Measurements from ENCODE around the gene RPL10.

Gene RPL10

DNA sequence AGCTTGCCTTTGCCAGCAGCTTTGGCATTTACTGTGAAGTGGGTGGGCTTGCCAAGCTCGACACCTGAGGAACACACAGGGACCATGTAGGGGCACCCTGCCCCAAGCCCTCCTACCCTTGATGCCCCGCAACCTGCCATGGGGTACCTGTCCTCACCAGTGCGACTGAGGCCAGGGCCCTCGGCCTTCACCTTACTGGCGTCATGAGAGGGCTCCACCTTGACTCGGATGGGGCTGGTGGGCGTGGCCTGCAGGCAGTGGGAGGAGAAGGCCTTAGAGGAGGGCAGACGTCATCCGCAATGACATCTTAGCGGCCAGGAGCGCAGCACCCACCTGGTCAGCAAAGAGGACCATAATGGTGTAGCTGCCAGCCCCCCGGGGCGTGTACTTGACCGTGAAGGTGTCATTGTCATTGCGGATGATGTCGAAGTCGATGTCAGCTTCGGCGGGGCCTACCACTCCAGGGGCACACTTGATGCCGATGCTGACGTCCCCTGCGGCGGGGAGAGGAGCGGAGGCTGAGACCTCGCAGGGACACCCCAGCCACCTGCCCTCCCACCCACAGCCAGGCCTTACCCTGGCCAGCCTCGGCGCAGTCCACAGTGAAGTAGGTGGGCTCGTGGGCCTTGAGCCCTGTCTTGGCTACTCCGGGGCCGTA is 36.0 kb upstream of the RPL10 start:
- DNase-seq, result no peak

GRCh38 chrX:154363706-154364439 is 34.3 kb upstream of the RPL10 start:
- no peak for DNase-seq

DNA sequence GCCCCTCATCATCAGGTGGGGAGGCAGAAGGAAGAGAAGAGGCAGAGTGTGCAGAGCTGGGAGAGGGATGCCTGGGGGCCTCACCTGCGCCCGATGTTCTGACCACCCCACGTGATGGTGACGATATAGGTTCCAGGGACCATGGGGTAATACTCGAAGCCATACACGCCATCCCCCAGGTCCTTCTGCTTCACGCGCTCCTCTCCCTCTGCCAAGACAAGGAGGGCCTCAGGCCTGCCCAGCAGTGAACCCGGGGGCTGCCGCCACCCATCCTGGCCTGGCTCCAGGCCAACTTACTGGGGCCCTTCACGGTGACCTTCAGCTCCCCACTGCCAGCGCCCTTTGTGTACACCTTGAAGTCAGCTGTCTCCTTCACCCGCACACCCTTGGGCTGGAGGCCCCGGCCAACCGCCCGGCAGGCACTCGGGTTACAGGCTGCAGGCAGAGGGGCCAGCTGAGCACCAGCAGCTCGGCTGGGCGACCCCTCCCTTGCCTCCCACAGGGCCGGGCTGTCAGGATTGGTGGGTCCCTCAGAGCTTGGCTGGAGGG is 33.1 kb upstream of the RPL10 start:
- no peak for DNase-seq

DNA sequence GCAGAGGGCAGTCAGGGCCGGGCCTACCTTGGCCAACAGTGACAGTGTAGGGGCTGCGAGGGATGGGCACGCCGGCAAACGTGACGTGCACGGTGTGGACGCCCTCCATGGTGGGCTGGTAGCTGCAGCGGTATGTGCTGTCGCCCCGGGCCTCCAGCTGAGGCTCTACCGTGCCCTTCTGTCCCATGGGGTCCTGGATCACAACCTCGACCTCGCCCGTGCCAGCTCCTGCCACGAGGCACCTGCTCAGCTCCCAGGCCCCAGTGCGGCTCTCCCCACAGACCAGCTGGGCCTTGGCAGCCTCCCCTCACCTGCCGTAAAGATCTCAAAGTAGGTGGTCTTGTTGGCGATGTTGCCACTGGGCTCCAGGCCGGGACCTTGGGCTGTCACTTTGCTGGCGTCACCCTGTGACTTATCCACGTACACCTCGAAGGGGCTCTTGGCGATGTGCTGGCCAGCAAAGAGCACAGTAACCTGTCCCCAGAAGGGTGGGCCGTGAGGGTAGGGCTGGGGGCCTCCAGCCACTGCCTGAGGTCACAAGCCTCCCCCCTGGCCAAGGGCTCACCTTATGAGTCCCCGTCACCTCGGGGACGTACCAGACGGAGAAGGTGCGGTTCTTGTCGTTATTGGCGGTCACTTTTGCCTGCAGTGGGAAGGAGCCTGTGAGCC is 32.0 kb upstream of the RPL10 start:
- no peak for DNase-seq

DNA sequence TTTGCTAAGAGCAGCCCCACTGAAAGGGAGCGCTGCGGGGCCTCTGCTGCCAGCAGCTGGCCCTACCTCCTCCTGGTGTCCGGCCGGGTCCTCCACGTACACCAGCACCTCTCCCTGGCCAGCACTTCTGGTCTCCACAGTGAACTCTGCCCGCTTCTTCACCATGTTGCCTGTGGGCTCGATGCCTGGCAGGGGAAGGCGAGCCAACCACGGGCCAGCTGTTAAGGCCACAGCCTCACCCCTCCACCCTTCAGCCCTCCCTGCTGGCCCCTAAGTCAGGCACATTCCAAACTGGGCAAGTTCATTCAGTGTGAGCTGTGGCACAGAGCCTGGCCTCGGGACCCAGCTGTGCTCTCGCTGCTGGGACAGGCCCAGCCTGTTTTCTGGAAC is 31.5 kb upstream of the RPL10 start:
- DNase-seq, result no peak

GRCh38 chrX:154367474-154368308 is 30.5 kb upstream of the RPL10 start:
- DNase-seq, result no peak

DNA sequence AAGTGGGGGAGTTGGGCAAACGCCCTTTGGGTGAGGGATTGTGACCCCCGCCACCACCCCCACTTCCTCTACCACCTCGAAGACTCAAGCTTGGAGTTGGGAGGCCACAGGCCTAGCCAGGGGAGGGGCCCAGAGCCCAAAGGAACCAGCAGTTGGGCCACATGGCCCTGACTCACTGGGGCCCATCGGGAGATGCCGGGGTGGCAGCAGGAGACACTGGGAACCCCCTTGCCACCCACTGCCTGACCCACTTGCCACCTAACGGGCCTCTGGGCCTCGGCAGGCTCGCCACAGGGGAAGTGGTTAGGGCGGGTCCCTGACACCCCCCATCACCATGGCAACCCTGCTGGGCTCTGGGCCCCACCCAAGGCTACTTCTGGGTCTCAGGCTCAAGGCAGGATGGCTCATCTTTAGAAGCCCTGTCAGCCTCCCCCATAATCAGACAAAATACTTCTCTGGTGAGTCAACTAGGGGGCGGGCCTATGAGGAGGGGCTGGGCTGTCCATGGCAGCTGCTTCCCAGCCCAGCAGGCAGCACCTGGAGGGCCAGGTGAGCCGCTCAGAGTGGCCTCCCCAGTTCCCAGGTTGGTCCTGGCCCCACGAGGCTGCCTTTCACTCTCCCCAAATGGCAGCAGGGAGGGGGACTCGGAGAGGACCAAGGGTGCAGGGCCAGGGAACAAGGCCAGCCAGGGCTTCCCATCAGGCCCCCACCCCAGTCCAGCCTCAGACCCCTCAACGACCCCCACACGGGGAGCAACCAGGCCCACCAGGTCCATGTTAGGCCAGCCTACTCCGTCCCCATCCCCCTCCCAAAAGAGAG is 29.3 kb upstream of the RPL10 start:
- DNase-seq, result peak; percentile 96 to 97

DNA sequence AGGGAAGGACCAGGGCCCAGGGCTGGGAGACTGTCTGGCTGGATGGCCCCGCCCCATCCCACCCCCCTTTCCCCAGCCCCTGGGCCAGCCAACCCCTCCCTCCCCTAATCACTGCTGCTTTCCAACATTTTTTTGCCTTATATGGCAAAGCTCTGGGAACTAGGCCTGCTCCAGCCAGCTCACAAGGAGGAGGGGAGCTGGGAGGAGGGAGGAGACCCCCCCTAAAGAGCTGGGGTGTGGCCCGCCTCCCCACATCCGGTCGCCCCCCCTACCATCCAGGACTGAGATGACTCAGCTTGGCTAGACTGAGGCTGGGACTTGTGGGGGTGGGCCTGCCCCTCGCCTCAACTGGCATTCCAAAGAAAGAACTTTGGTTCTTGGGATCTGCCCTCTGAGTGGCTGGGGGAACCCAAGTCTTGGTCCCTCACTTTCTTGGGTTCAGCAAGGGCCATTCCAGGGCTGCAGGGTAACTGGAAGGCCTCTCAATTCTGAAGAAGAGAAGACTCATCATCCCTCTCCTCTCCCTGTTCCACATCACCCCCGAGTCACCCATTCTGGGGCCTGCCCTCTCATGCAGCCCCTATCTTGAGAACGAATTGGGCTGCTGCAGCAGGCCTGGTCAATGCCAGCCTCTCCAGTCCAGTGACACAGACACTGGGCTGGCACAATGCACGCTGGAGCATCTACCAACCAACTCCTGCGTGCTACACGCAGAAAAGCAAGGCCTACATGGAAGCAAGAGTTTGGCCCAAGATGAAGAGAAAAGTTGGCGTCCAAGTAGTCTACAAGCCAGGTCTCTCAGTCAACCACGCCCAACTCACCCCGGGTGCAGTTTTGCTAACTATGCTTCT is 28.5 kb upstream of the RPL10 start:
- DNase-seq, result peak; percentile 73 to 74

DNA sequence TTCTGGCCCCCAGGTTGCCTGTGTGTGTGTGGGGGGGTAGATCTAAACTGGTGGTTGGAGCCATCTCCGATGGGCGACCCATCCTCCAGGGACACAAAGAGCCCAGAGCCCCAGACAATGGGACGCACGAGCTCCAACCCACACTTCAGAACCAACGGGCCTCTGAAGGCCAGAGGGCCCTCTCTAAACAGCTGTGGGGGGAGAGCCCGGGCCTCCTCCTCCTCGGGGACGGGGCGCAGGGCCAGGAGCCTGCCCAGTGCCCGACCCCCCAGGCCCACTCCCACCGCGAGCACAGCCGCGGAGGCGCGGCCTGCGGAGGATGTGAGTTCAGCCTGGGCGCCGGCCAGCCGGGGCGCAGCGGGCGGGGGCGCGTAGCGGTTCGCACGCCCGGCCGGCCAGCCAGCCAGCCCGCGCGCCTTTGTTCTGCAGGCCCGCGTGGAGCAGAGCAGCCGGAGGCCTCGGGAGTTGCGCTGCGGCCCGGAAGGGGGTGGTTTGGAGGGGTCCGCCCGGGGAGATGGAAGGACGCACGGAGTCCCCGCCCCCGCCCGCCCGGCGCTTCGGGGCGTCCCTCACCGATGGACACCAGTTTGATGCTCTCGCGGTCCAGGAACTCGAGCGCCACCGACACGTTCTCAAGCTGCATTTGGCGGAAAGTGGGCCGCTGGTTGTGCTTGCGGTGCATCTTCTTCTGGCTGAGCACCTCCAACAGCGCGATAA is 27.7 kb upstream of the RPL10 start:
- peak in 1 of 2 donors; percentile 9 for DNase-seq

DNA sequence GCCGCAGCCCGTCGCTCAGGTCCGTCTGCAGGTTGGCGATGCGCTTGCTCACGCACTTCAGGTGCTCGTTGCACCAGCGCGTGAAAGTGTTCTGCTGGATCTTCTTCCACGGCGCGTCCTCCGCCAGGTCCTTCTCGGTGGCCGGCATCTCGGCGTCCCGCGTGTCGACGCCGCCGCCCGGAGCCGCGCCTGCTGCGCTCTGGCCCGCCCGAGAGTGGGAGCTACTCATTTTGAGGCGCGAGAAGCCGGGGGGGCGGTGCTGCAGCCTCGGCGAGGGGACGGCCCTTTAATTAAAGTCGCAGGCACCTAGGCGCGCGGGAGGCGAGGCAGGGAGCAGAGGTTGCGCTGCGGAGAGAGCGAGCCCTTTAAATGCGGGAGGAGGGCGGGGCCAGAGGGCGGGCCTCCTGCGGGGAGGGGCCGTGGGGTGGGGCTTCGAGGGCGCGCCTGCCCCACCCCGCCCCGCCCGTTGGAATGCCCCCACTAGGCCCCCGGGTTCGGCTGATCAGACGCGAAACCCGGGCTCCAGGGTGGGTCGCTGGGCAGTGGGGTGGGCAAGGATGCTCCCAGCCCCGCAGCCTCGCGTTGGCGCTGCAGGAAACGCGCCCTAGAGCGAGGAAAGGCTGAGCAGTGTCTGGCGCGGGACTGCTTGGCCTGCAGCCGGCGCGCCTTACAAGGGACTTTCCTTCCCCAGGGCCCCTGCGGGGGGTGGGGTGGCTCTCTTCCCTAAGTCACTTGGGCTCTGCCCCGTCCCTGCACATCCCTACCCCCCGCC is 27.0 kb upstream of the RPL10 start:
- DNase-seq, result peak; percentile 92 to 93

- no peak for DNase-seq
These were observed 26.3 kb upstream of the RPL10 start for GRCh38 chrX:154371789-154372300.

DNA sequence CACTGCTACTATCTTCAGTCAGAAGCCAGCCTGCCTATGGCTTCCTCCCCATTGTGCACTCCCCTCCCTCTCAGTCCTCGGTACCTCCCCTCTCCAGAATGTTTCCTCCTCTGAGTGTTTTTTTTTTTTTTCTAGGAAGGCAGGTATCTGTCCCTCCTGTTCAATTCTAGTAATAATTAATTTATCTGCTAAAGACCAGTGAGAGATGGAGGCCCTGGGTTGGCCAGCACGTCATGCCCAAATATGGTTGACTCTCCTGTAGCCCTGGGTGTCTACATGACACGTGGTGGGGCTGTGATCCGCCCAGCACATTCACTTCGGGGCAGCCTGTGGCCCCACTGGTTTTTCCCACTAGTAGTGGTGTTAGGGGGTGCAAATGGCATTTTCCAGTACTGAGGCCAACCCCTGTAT is 25.6 kb upstream of the RPL10 start:
- DNase-seq, result peak in 1 of 2 donors; percentile 2

- peak; percentile 35 to 52 for DNase-seq
These were observed 24.6 kb upstream of the RPL10 start for GRCh38 chrX:154373340-154374306.

DNA sequence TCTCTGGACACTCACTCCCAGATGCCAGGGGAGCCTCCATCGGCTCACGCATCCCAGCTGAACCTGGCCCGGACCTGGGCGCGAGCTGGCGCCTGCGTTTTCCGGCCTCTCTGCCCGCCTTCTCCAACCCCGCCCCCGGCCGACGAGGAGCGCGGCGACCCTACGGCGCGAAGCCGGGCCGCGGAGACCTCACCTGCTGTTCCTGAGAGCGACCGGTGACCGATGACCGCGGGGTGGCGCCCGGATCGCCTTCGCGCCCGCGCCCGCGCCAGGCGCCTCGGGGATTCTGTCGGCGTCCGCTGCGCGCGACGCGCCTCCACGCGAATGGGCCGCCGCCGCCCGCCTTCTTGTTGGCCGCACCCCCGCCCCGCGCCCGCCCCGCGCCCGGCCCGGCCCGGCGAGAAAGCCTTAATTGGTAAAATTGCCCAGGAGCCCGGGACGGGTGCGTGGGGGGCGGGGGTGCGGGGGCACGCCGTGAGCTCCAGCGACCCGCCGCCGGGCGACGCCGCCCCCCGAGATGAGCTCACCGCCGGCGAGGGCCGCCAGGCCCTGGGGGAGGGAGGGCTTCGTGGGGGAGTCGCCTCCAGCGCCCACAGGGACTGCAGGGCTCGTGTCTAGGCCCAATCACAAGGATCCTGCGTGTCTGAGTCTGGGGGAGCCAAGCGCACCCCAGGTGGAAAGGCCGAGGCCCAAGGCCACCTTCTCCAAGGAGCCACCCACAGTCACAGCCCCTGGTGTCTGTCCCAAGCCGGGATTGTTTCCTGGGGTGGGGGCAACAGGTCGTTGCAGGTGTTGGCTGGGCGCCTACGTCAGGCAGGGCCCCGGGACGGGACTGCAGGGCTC is 23.6 kb upstream of the RPL10 start, which contains the start of gene FLNA:
FLNA (minus strand) TSS at position 322 of the 843 bp plus-strand sequence. CDS start 3,389 bp downstream, outside the sequence.
- peak in 1 of 2 donors; percentile 29 for DNase-seq

GRCh38 chrX:154375156-154375504 is 23.0 kb upstream of the RPL10 start:
- DNase-seq, result no peak

DNA sequence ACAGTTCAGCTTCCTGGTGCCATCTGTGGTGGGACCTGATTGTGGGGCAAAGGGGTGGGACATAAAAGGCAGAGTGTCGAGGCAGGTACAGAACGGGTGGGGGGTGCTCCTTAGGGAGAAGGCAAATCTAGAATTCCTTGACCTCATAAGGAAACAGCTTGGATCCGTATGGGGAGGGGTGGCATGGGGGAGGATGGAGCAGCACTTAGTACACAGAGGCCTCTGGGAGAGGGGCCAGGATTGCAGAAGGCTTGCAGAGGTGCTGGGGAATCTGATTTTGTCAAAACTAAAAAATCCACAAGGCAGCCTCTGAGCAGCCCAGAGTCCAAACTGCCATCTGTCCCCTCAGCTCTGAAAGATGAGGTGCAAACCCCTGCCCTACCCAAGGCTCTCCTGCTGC is 21.4 kb upstream of the RPL10 start:
- DNase-seq, result no peak

Measured in inflammatory macrophage (primary cell).